ENCODE results near the gene STAT2. TPM values are rescaled to one million over a fixed set of nuclear protein-coding genes. Genes with fewer than 3 reads are reported as not detected.

Gene STAT2
- total and polyA plus RNA-seq, 2 donors (not counting 1 experiment from before 2014, with no cell fraction given), result 148 to 368 TPM

- TF ChIP-seq EZH2 (IDR thresholded peaks at IDR 0.05; ENCODE audit: low read length, missing control alignments) (no peak), CTCF (conservative IDR thresholded peaks at IDR 0.05 in 1 of 2, IDR thresholded peaks at IDR 0.05 in 1 of 2; ENCODE audit: low read depth in 1 of 2, low read length in 2 of 2) (no peak)
Measured at GRCh38 chr12:56391721-56392120, 31.8 kb upstream of the STAT2 start.

GRCh38 chr12:56389412-56389811, 29.5 kb upstream of the STAT2 start:
- Histone ChIP-seq H2AFZ (ENCODE audit: low read length) (no peak overlapping the region), H3K4me3 (replicated peaks in 1 of 4; ENCODE audit: control extremely low read depth in 1 of 4, insufficient read depth in 1 of 4, low read depth in 3 of 4, low read length in 4 of 4) (no peak overlapping the region), H3K9me3 (ENCODE audit: control insufficient read depth, insufficient read depth, low read depth, low read length) (no peaks in the 10 kb centered on the region), H4K20me1 (ENCODE audit: control insufficient read depth, extremely low read depth, insufficient read depth, low read length) (no peaks in the 10 kb centered on the region), H3K79me2 (ENCODE audit: control insufficient read depth, insufficient read depth, low read length) (no peaks in the 10 kb centered on the region), H3K36me3 (ENCODE audit: control insufficient read depth, insufficient read depth, low read length) (no peaks in the 10 kb centered on the region), H3K27ac (ENCODE audit: insufficient read depth, low read length) (no peak overlapping the region), H3K4me2 (ENCODE audit: extremely low read depth, insufficient read depth, low read length) (no peak overlapping the region), H3K9ac (ENCODE audit: insufficient read depth, low read length) (no peak overlapping the region), H3K4me1 (ENCODE audit: control insufficient read depth, extremely low read depth, insufficient read depth, low read length) (peaks cover 2% of the 10 kb centered on the region), H3K27me3 (ENCODE audit: control insufficient read depth, insufficient read depth, low read length) (no peaks in the 10 kb centered on the region)
- DNase-seq (ENCODE audit: low read depth in 2 of 2), result no peak
- TF ChIP-seq CTCF (conservative IDR thresholded peaks at IDR 0.05 in 1 of 2, IDR thresholded peaks at IDR 0.05 in 1 of 2; ENCODE audit: low read depth in 1 of 2, low read length in 2 of 2) (no peak), EZH2 (IDR thresholded peaks at IDR 0.05; ENCODE audit: low read length, missing control alignments) (no peak)

More at GRCh38 chr12:56391721-56392120, 31.8 kb upstream of the STAT2 start:
- Histone ChIP-seq H3K4me3 (replicated peaks in 1 of 4; ENCODE audit: control extremely low read depth in 1 of 4, insufficient read depth in 1 of 4, low read depth in 3 of 4, low read length in 4 of 4) (no peak overlapping the region), H3K4me2 (ENCODE audit: extremely low read depth, insufficient read depth, low read length) (no peak overlapping the region), H2AFZ (ENCODE audit: low read length) (no peak overlapping the region), H3K9ac (ENCODE audit: insufficient read depth, low read length) (no peak overlapping the region), H3K79me2 (ENCODE audit: control insufficient read depth, insufficient read depth, low read length) (no peaks in the 10 kb centered on the region), H3K27me3 (ENCODE audit: control insufficient read depth, insufficient read depth, low read length) (no peaks in the 10 kb centered on the region), H3K9me3 (ENCODE audit: control insufficient read depth, insufficient read depth, low read depth, low read length) (no peaks in the 10 kb centered on the region), H3K4me1 (ENCODE audit: control insufficient read depth, extremely low read depth, insufficient read depth, low read length) (no peaks in the 10 kb centered on the region), H4K20me1 (ENCODE audit: control insufficient read depth, extremely low read depth, insufficient read depth, low read length) (no peaks in the 10 kb centered on the region), H3K27ac (ENCODE audit: insufficient read depth, low read length) (no peak overlapping the region), H3K36me3 (ENCODE audit: control insufficient read depth, insufficient read depth, low read length) (no peaks in the 10 kb centered on the region)
- no peak for DNase-seq (ENCODE audit: low read depth in 2 of 2)

- H3K79me2 ChIP-seq (ENCODE audit: control insufficient read depth, insufficient read depth, low read length), result no peaks in the 10 kb centered on the region
- no peak overlapping the region for H3K9ac ChIP-seq (ENCODE audit: insufficient read depth, low read length)
- no peaks in the 10 kb centered on the region for H3K27me3 ChIP-seq (ENCODE audit: control insufficient read depth, insufficient read depth, low read length)
- peak overlapping the region; percentile 4 for H3K4me2 ChIP-seq (ENCODE audit: extremely low read depth, insufficient read depth, low read length)
- DNase-seq (ENCODE audit: low read depth in 2 of 2), result peak; percentile 28 to 32
- H3K4me1 ChIP-seq (ENCODE audit: control insufficient read depth, extremely low read depth, insufficient read depth, low read length), result peaks cover 2% of the 10 kb centered on the region
- H4K20me1 ChIP-seq (ENCODE audit: control insufficient read depth, extremely low read depth, insufficient read depth, low read length), result no peaks in the 10 kb centered on the region
- H3K27ac ChIP-seq (ENCODE audit: insufficient read depth, low read length), result no peak overlapping the region
- H2AFZ ChIP-seq (ENCODE audit: low read length), result peak overlapping the region; percentile 10
- no peaks in the 10 kb centered on the region for H3K9me3 ChIP-seq (ENCODE audit: control insufficient read depth, insufficient read depth, low read depth, low read length)
- no peak for TF ChIP-seq CTCF (conservative IDR thresholded peaks at IDR 0.05 in 1 of 2, IDR thresholded peaks at IDR 0.05 in 1 of 2; ENCODE audit: low read depth in 1 of 2, low read length in 2 of 2)
- TF ChIP-seq EZH2 (IDR thresholded peaks at IDR 0.05; ENCODE audit: low read length, missing control alignments), result no peak
- no peaks in the 10 kb centered on the region for H3K36me3 ChIP-seq (ENCODE audit: control insufficient read depth, insufficient read depth, low read length)
- H3K4me3 ChIP-seq (replicated peaks in 1 of 4; ENCODE audit: control extremely low read depth in 1 of 4, insufficient read depth in 1 of 4, low read depth in 3 of 4, low read length in 4 of 4), result no peak overlapping the region
Measured at GRCh38 chr12:56387152-56387736, 27.3 kb upstream of the STAT2 start.

Measured in fibroblast of lung (primary cell).